GM18951 (cell line): ENCODE results near the gene TCTN1.
A peak's percentile ranks its signal among the peaks of the same experiment; 100 is the strongest.
"Not testable (repeated sequence)": the region's sequence is repeated elsewhere in the genome, so short reads cannot be mapped to it uniquely, and the experiment has no call there.

Experiments used
- POLR2A ChIP-seq: IDR thresholded peaks from 4 replicates; pipeline ENCODE4 v1.6.1; 2011; ENCODE audit warnings: mild to moderate bottlenecking; ENCODE audit not compliant: insufficient read length, insufficient read depth; ENCODE audit errors: extremely low read depth
- in situ Hi-C: fragments of 300-500 bp; cut with MboI; formaldehyde crosslinking; loops from one replicate; pipeline ENCODE4 v1.12.0; 2022; ENCODE audit warnings: low sequenced_read_pairs, mixed read lengths, inconsistent platforms; ENCODE audit not compliant: unreplicated experiment

Gene TCTN1

DNA sequence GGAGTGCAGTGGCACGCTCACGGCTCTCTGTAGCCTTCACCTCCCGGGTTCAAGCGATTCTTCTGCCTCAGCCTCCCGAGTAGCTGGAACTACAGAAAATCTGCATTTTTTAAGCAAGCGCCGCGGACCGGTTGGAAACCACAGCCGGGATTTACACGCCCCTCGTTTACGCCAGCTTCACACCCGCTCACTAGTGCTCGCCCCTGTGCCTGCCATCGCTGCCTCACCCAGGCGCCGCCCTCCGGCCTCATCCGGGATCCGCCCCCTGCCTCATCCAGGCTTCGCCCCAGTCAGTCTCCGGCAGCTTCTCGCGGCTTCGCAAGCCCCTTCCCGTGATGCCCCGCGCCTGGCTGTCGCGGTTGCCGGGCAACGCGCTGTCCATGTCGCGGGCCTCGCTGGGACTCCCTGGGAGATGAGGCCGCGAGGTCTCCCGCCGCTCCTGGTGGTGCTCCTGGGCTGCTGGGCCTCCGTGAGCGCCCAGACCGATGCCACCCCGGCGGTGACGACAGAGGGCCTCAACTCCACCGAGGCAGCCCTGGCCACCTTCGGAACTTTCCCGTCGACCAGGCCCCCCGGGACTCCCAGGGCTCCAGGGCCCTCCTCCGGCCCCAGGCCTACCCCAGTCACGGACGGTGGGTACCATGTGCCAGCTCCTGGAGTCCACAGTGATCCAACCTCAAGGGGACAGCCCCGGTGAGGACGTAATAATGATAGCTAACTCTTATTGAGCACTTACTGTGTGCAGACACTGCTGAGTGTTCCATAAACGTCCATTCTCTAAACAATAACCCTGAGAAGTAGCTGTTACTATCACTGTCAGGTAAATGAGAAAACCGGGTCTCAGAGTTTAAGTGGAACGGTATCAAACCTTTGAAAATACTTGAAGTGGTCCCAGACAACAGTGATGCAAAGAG lies at the start of gene TCTN1:
TCTN1 (plus strand) TSS at position 359 of the 914 bp plus-strand sequence; CDS start at position 413, 54 bp downstream.
- in situ Hi-C loops = loop anchor here (10.0 kb wide), 1 partner anchor 81 kb away; no protein-coding TSS in a partner anchor
- TF ChIP-seq POLR2A = peak; percentile 89

DNA sequence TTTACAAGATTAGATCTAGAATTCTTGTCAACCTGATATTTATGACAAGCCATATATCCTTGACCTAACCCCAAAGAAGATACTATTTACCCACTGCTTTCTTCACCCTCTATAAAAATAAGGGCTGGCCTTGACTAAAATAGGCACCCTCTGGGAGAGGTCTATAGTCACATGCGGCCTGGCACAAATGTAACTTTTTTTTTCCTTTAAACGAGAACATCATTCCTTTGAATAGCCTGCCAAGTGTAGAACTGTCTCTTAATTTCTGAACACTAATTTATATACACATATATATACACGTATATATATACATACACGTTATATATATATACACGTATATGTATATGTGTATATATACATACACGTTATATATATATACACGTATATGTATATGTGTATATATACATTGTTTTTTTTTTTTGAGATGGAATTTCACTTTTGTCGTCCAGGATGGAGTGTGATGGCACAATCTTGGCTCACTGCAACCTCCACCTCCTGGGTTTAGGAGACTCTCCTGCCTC lies 49.4 kb upstream of the TCTN1 start:
- no peak for TF ChIP-seq POLR2A
- in situ Hi-C loops = no loop called here

DNA sequence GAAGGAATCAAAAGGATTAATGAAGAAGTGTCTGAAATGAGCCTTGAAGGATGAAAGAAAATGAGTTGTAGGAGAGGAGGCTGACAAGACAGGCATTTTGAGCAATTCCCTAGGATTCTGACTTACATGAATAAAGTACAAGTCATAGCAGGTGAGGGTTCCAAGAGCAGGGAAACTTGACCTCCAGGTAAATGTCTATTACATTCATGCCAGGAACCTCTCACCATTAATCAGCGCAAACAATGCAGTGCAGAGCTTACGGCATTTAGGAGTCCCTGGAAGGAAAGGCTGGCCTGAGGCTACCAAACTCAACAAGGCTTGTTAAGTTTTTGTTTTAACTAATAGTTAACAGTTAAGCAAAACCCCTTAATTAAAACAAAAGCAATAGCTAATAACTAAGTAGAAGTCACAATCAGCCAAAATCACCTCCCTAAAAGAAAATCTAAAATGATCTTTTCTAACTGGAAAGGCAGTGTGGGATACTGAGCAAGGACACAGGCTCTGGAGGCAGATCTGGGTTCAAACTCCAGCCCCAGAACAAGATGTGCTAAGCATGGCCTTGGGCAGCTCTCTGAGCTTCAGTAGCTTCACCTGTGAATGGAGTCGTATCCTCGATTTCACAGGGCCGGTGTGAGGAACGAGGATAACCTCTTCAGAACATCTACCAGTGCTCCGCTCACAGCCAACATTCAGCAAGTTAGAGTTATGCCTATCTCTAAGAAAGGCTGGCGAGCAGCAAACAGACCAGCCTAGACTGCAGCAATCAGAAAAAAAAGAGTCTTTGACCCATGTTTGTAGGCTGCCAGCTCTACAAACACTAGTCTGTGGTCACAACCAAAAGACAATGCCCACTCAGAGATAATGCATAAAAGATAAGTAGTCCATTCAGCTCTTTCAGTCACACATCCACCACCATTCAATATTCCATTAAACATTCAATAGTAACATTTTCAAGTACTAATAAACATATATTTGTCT lies 47.7 kb upstream of the TCTN1 start:
- in situ Hi-C loops = no loop called here
- TF ChIP-seq POLR2A = no peak

DNA sequence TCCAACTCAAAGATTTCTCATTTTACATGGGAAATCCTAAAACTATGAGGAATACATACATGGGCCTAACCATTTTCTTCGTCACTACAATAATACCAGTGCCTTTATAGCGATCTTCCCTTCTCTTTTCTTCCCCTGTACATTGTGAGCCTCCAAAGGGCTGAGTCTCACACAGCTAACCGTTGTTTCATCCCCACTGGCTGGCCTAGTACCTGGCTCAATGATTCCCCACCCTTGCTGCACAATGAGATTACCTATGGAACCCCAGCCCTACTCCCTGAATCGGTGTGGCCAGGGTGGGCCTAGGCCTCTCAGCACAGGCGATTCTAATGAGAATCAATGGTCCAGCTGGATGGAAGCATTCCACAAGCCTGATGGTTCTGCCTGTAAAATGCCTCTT lies 46.9 kb upstream of the TCTN1 start:
- in situ Hi-C loops = no loop called here

DNA sequence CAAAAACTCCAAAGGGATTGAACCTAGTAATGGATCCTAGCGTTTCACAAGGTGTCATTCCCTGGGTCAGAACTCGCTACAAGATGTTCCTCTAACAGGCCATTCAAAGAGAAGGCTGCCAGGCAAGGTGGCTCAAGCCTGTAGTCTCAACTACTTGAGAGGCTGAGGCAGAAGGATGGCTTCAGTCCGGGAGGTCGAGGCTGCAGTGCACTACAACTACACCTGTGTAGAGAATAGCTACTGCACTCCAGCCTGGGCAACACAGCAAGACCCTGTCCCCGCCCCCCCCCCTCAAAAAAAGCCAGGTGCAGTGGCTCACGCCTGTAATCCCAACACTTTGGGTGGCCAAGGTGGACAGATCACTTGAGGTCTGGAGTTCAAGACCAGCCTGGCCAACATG lies 45.2 kb upstream of the TCTN1 start:
- TF ChIP-seq POLR2A = no peak
- in situ Hi-C loops = no loop called here

More for the DNA sequence above, 46.9 kb upstream of the TCTN1 start:
- TF ChIP-seq POLR2A = no peak

DNA sequence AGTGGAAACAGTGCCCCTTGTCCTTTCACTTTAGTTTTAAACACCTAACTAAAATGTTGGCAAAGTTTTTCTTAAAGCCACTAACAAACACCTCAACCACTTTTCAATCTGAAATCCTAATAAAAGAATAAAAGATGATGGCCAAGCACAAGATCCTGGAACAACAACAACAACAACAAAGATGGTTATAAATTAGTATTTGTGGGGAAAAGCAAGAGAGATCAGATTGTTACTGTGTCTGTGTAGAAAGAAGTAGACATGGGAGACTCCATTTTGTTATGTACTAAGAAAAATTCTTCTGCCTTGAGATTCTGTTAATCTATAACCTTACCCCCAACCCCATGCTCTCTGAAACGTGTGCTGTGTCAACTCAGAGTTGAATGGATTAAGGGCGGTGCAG lies 44.1 kb upstream of the TCTN1 start:
- in situ Hi-C loops = not testable (repeated sequence)

DNA sequence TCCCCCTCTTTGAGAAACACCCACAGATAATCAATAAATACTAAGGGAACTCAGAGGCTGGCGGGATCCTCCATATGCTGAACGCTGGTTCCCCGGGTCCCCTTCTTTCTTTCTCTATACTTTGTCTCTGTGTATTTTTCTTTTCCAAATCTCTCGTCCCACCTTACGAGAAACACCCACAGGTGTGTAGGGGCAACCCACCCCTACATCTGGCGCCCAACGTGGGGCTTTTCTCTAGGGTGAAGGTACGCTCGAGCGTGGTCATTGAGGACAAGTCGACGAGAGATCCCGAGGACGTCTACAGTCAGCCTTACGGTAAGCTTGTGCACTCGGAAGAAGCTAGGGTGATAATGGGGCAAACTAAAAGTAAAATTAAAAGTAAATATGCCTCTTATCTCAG lies 43.1 kb upstream of the TCTN1 start:
- in situ Hi-C loops = not testable (repeated sequence)

DNA sequence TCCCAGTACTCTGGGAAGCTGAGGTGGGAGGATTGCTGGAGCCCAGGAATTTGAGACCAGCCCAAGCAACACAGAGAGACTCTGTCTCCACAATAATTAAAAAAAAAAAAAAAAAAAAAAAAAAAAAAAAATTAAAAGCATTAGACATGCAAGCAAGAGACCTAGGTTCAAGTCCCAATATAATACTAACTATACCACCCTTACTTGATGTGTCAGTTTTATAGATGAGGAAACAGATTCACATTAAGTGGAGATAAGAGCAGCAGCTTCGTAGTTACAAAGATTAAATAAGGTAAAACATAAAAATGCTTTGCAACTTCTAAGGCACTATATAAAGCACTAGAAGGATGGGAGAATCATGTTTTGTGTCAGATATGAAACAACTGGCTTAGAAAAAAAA lies 39.9 kb upstream of the TCTN1 start:
- no peak for TF ChIP-seq POLR2A
- in situ Hi-C loops = no loop called here

DNA sequence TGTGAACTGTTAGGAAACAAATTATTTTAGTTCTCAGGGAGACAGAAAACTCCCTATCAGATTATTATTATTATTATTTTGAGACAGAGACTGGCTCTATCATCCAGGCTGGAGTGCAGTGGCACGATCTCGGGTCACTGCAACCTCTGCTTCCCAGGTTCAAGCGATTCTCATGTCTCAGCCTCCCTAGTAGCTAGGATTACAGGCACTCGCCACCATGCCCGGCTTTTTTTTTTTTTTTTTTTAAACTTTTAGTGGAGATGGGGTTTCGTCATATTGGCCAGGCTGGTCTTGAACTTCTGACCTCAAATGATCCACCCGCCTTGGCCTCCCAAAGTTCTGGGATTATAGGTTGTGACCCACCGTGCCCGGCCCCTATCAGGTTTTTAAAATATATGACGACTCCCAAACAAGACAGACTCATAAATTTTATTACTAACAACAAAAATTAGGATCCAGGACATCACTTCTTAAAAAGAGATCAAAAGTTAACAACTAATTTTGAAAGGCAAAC lies 39.2 kb upstream of the TCTN1 start:
- in situ Hi-C loops = not testable (repeated sequence)

DNA sequence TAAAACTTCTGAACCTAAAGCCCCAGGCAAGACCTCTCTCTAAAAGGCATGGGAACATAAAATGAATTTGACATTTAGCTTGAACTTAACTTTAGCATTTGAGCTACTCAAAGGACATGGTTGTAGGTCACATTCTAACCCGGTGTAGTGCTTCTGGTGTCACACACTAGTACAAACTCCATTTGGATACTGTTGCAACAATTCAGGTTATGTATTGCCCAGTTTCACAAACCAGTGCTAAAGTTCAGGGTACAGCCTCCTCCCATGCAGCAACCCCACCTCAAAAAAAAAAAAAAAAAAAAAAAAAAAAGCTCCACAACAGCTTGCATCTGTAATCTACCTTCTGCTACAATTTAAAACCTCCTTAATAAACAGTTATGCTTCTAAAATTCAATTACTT lies 38.6 kb upstream of the TCTN1 start:
- in situ Hi-C loops = no loop called here
- no peak for TF ChIP-seq POLR2A

DNA sequence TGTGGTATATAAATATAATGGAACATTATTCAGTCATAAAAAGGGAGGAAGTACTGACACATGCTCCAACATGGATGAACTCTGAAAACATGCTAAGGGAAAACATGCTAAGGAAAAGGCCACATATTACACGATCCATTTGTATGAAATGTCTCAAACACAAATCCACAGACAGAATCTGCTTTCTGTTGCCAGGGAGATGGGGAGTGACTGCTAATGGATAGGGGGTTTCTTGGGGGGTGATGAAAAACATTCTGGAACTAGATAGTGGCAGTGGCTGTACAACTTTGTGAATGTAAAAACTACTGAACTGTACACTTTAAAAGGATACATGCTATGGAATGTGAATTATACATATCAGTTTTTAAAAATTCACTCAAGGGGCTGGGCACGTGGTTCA lies 37.4 kb upstream of the TCTN1 start:
- in situ Hi-C loops = no loop called here

DNA sequence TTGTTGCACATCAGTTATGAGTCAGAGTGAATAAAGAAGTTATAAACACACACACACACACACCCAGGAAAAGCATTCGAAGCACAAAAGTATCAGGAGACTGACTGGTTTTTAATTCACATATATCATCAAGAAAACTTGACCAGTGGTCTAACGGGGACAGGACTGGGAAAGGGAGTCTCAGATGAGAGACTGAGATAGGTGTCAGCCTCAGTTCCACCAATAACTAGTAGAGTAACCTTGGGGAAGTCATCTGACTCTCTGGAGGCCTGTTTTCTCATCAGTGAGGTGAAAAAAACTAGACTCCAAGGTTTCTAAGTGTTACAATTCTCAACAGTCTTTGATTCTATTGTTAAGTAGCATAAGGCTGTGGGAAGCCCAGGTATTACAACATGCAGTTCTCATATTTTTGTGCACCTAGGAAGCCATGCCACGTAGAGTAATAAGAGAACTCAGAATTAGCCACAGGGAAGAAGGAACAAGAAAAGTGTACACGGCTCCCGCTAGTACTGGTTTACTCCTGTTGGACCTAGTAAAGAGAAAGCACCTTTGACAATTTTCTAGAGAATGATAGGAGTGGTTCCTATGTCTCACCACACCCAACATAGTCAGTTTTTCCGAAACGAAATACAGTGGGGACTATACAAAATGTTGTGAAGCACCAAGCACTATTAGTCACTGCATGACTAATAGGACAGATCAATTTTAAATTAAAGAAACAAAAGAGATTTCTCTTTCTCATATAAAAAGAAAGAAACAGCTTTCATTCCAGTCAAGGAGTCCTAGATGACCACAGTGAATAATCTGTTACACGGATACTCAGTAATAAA lies 35.9 kb upstream of the TCTN1 start:
- no peak for TF ChIP-seq POLR2A
- in situ Hi-C loops = no loop called here

More for the DNA sequence above, 37.4 kb upstream of the TCTN1 start:
- TF ChIP-seq POLR2A = no peak

DNA sequence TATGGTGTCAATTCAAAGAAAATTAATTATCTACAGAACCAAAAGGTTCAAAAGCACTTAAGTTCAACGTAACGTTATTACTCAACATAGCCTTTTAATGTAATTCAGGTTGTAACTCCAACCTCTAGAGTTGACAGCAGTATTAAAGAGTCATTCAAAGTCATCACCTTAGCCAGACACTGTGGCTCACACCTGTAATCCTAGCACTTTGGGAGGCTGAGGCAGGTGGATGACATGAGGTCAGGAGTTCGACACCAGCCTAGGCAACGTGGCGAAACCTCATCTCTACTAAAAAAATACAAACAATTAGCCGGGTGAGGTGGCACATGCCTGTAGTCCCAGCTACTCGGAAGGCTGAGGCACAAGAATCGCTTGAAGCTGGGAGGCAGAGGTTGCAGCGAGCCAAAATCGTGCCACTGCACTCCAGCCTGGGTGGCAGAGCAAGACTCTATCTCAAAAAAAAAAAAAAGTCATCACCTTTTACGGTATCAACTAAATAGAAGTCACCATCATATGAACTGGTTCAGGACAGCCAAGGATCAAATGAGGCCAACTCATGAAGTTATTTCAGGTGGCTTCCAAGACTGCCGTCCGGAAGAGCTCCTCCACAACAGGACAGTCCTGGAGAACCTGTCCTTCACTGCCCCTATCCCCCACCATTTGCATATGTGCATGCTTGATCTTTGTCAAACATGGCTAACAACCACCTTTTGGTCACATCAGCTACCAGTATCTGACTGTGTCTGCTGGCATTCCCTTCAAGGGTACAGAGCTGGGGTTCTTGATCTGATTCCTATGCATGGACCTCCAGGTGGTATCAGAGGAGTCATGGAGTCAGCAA lies 35.0 kb upstream of the TCTN1 start:
- TF ChIP-seq POLR2A = no peak
- in situ Hi-C loops = no loop called here
